ENCODE measurements around the gene ZNF726. TPM values are rescaled to one million over a fixed set of nuclear protein-coding genes. Genes with fewer than 3 reads are reported as not detected.

Gene ZNF726
- total and polyA plus RNA-seq, 2 donors (not counting 3 experiments of a cell fraction or from before 2014, with no cell fraction given): 3.8 to 4.7 TPM

DNA sequence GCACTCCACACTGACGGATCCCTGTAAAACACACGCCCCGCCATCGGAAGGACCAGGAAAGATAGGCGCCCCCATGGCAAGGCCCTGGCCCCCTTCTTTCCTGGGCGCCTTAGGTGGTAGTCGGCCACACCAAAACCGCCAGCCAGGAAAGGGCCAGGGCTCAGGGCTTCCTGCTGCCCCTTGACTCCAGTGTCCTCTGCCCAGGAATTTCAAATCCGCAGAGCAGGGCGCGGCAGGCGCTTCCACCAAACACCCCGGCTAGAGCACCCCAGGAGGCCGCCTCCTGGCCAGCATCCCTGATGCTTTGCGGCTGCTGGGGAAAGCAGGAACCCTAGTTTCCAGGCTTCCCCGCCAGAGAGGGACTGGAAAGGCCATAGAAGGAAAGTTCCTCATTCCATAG, 57.5 kb downstream of the ZNF726 start:
- H3K9me1 ChIP-seq (replicated peaks; ENCODE audit: control insufficient read depth, extremely low read depth, insufficient read depth, low read length): no peaks in the 10 kb centered on the region
- no TSS peak for BruUV-seq (replicated peaks)
- no peaks in the 10 kb centered on the region for H3K4me1 ChIP-seq (ENCODE audit: control insufficient read depth, extremely low read depth, insufficient read depth, low read length)
- CTCF ChIA-PET: no interaction called here
- no peak overlapping the region for H2AFZ ChIP-seq (ENCODE audit: low read depth, low read length)
- H3K79me2 ChIP-seq (ENCODE audit: control insufficient read depth, insufficient read depth, low read length): no peaks in the 10 kb centered on the region
- TF ChIP-seq EZH2 (IDR thresholded peaks at IDR 0.05; ENCODE audit: borderline replicate concordance, low read depth, low read length, severe bottlenecking): no peak
- no peak for TF ChIP-seq POLR2AphosphoS5 (IDR thresholded peaks at IDR 0.05; ENCODE audit: insufficient read depth, low read depth, low read length)
- no peak for TF ChIP-seq FOS (IDR thresholded peaks at IDR 0.05; ENCODE audit: borderline replicate concordance, insufficient read depth, low read length)
- no peak for TF ChIP-seq JUN (IDR thresholded peaks at IDR 0.05; ENCODE audit: borderline replicate concordance, insufficient read depth, insufficient read length, low read depth)
- no peak for TF ChIP-seq POLR2A (IDR thresholded peaks at IDR 0.05; ENCODE audit: low read depth, low read length)
- TF ChIP-seq, protein P1, sequence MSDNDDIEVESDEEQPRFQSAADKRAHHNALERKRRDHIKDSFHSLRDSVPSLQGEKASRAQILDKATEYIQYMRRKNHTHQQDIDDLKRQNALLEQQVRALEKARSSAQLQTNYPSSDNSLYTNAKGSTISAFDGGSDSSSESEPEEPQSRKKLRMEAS (IDR thresholded peaks at IDR 0.05; ENCODE audit: insufficient read depth, insufficient read length): no peak
- TF ChIP-seq GATA2 (IDR thresholded peaks at IDR 0.05; ENCODE audit: insufficient read depth, insufficient read length, low read depth, low read length): no peak
- no peak for TF ChIP-seq MYC (IDR thresholded peaks at IDR 0.05; ENCODE audit: low read depth, low read length)
- TF ChIP-seq, protein P2, sequence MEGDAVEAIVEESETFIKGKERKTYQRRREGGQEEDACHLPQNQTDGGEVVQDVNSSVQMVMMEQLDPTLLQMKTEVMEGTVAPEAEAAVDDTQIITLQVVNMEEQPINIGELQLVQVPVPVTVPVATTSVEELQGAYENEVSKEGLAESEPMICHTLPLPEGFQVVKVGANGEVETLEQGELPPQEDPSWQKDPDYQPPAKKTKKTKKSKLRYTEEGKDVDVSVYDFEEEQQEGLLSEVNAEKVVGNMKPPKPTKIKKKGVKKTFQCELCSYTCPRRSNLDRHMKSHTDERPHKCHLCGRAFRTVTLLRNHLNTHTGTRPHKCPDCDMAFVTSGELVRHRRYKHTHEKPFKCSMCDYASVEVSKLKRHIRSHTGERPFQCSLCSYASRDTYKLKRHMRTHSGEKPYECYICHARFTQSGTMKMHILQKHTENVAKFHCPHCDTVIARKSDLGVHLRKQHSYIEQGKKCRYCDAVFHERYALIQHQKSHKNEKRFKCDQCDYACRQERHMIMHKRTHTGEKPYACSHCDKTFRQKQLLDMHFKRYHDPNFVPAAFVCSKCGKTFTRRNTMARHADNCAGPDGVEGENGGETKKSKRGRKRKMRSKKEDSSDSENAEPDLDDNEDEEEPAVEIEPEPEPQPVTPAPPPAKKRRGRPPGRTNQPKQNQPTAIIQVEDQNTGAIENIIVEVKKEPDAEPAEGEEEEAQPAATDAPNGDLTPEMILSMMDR (IDR thresholded peaks at IDR 0.05; ENCODE audit: extremely low read depth in 1 of 2, insufficient read depth in 1 of 2, low read depth in 1 of 2, low read length in 2 of 2): no peak
- intact Hi-C loops (cut with micrococcal nuclease): no loop called here
- dilution Hi-C loops (cut with MboI; ENCODE audit: extremely low pct_ligation_motif_present, low sequenced_read_pairs): no loop called here
- H4K20me1 ChIP-seq (replicated peaks; ENCODE audit: control insufficient read depth, extremely low read depth, insufficient read depth, low read length): no peaks in the 10 kb centered on the region
- no peak overlapping the region for H3K27ac ChIP-seq (ENCODE audit: insufficient read depth, low read depth, low read length)
- no peaks in the 10 kb centered on the region for H3K27me3 ChIP-seq (ENCODE audit: control insufficient read depth in 2 of 2, insufficient read depth in 2 of 2, low read length in 2 of 2)
- POLR2A ChIA-PET: no interaction called here
- H3K4me3 ChIP-seq (replicated peaks in 1 of 3; ENCODE audit: insufficient read depth in 1 of 3, low read depth in 1 of 3, low read length in 3 of 3): no peak overlapping the region
- DNase-seq (ENCODE audit: low read depth, low spot score) (no peak), FAIRE-seq (no peak)
- no peak overlapping the region for H3K9ac ChIP-seq (replicated peaks; ENCODE audit: extremely low read depth, insufficient read depth, low read length)
- no peaks in the 10 kb centered on the region for H3K9me3 ChIP-seq (replicated peaks; ENCODE audit: control insufficient read depth, insufficient read depth, low read length)
- no peak overlapping the region for H3K4me2 ChIP-seq (ENCODE audit: insufficient read depth, low read length)
- no peaks in the 10 kb centered on the region for H3K36me3 ChIP-seq (ENCODE audit: control insufficient read depth in 2 of 2, extremely low read depth in 1 of 2, insufficient read depth in 2 of 2, low read length in 2 of 2)

All from endothelial cell of umbilical vein (primary cell).